HG02610 (cell line): Measurements from ENCODE around the gene ATP6V0B.
A peak's percentile ranks its signal among the peaks of the same experiment; 100 is the strongest.

Experiments used
- ATAC-seq: cut with Tn5 transposase; IDR thresholded peaks from one replicate; pipeline ENCODE4 v1.9.1; 2021; ENCODE audit warnings: mild to moderate bottlenecking, moderate library complexity; ENCODE audit not compliant: unreplicated experiment

The ATP6V0B gene

DNA sequence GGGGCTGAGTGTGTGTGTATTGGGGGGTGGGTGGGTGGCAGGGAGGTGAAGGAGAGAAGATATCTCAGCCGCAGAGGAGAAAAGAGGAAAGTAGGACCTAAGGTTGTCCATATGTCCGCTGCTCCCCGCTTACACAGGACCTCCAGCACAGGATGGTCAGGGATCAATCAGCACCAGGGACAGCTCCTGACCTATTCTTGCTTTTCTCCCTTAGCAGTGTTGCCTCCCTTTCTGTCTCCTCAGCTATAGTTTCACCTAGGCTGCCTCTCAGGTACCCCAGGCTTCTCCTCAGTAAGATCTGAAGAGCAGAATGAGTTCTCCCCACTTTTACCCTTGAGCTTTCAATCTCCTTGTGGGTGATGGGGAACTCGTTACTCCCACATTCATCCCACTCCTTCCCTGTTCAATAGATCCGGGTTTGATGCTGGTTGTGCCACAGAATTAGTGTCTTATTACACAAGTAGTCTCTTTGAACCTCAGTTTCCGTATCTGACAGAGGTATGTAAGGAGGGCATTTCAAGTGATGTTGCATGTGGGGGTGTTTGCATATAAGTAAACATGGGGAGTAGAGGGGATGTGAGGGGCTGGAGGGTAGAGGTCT lies 6.3 kb upstream of the ATP6V0B start:
- ATAC-seq = no peak

DNA sequence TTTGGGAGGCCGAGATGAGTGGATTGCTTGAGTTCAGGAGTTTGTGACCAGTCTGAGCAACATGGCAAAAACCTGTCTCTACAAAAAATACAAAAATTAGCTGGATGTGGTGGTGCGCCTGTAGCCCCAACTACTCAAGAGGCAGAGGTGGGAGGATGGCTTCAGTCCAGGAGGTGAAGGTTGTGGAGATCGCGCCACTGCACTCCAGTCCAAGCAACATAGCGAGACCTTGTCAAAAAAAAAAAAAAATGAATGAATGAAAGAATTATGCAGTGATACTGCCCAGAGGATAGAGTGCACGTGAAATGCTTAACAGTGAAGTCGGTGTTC lies 5.4 kb upstream of the ATP6V0B start:
- ATAC-seq = no peak

DNA sequence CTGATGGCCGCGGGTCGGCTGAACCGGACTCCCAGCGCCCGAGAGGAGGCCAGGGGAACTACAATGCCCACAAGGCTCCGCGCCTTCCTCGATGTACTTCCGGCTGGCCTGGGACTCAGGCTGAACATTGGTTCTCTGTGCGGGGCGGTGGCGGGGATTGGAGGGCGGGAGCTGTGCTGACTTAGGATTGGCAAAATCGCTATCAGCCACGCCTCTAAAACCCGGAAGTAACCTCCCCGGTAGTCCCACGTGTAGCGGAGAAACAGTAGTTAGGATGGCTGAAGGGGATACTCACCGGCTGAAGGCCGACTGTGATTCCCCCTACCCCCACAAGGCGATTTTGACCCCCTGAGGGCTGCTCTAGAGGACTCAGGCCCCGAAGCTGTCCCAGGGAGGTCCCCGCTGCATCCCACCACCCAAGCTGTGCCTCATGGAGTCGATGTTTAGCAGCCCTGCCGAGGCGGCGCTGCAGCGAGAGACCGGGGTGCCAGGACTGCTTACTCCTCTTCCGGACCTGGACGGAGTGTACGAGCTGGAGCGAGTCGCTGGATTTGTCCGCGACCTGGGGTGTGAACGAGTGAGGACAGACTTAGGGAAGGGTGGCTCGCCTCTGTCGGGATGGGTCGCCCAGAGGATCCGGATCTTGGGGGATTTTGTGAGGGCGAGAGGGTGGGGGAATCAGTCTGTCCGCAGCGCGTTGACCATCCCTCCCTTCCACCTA lies 4.9 kb upstream of the ATP6V0B start, which contains the start of gene DPH2:
Gene DPH2, plus strand, starts transcription at position 265 of the 721 bp plus-strand sequence. Its CDS starts 166 bp downstream, at position 431.
- ATAC-seq = peak; percentile 88

DNA sequence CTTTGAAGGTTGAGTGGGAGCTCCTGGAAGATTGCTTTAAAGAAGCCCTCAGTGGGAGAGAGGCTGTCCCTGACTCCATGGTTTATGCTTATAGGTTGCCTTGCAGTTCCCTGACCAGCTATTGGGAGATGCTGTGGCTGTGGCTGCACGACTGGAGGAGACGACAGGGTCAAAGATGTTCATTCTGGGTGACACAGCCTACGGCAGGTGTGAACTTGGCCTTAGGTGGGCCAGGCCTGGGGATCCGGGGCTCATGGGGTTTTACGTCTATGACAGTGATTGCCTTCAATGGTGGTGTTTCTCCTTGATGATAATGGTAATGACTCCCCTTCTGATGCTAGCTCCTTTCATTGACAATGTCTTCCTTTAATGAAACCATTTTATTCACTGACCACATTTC lies 4.3 kb upstream of the ATP6V0B start:
- ATAC-seq = no peak

DNA sequence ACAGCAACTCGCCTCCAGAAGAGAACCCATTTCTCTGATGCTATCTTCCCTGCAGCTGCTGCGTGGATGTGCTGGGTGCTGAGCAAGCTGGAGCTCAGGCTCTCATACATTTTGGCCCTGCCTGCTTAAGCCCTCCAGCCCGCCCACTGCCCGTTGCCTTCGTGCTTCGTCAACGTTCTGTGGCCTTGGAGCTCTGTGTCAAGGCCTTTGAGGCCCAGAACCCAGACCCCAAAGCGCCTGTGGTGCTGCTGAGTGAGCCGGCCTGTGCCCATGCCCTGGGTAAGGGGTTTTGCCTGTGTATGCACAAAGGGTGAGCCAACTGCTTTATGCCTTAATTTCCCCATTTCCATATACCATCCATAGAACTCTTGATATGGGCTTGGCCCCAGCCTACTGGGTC lies 3.8 kb upstream of the ATP6V0B start:
- no peak for ATAC-seq

DNA sequence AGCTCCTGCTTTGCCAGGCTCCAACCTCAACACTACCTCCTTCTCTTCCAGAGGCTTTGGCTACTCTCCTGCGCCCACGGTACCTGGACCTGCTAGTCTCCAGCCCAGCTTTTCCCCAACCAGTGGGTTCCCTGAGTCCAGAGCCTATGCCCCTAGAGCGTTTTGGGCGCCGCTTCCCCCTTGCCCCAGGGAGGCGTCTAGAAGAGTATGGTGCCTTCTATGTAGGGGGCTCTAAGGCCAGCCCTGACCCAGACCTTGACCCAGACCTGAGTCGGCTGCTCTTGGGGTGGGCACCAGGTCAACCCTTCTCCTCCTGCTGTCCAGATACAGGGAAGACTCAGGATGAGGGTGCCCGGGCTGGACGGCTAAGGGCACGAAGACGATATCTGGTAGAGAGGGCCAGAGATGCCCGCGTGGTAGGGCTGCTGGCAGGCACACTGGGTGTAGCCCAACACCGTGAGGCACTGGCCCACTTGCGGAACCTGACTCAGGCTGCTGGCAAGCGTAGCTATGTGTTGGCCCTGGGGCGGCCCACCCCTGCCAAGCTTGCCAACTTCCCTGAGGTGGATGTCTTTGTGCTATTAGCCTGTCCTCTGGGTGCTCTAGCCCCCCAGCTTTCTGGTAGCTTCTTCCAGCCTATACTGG lies 3.3 kb upstream of the ATP6V0B start:
- no peak for ATAC-seq

DNA sequence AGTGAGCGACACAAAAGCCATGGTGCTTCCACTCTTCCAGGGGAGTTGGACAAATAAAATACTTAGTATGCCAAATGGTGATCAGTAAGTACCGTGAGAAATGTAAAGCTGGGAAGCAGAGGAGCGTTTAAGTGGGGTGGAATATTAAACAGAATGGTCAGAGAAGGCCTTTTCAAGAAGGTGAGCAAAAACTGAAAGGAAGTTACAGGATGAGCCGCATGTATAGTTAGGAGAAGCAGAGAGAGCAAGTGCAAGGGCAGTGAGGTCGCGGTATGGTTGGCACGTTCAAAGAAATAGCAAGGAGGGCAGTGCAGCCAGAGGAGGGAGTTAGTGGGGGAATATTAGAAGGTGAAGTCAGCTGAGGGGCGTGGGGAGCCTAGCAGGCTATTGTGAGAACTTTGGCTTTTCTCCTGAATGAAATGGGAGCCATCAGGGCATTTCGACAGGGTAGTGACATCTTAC lies 748 bp upstream of the ATP6V0B start:
- ATAC-seq = no peak

DNA sequence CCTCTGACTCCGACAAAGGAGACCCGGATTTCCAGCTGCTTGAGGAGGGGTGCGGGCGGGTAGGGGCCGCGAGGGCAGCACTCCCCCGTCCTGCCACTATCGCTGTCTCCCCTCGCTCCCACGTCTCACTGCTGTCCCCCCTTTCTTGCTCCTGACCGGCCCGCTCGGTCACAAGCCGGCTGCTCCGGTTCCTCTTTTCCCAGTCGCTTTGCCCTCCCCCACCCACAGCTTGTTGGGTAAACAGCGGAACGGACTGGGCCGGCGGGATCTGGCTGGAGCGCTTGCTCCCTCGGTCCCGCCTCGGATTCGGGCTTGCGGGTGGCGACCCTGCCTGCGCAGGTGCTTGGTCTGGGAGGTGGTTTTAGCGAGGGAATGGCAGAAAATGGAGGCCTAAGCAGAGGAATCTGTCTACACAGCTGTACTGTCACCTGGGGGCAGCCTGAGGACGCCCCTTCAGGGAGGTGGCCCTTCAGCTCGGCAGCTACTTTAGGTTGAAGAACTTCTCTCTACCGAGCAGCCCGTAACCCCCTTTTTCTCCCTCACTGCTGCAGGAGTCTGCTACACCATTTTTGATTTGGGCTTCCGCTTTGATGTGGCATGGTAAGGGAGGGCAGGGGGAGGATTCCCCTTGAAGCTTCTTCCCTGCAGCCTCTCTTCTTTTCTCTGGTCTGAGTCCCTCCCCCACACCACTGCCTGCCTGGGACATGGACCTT lies 645 bp downstream of the ATP6V0B start:
- no peak for ATAC-seq

DNA sequence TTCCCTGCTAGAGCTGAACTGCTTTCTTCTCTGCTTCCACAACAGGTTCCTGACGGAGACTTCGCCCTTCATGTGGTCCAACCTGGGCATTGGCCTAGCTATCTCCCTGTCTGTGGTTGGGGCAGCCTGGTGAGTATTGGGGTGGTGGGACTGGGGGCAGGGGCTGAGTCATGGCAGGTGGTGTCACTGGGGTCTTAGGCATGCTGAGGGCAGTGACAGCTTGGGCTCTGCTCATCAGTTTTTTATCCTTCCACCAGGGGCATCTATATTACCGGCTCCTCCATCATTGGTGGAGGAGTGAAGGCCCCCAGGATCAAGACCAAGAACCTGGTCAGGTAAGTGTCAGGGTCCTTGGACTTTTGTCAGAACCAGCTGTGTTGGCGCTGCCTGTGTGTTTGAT lies 1.3 kb downstream of the ATP6V0B start:
- no peak for ATAC-seq

DNA sequence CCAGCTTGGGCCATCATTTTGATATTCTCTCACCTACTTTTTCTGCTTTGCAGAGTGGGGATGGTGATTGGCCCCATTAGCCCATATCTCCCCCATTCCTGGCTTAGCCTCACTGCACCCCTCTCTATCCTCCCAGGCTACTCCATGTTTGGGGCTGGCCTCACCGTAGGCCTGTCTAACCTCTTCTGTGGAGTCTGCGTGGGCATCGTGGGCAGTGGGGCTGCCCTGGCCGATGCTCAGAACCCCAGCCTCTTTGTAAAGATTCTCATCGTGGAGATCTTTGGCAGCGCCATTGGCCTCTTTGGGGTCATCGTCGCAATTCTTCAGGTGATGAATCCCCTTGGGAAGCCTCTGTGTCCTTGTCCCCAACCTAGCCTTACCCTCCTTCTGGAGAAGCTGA lies 2.1 kb downstream of the ATP6V0B start:
- no peak for ATAC-seq

DNA sequence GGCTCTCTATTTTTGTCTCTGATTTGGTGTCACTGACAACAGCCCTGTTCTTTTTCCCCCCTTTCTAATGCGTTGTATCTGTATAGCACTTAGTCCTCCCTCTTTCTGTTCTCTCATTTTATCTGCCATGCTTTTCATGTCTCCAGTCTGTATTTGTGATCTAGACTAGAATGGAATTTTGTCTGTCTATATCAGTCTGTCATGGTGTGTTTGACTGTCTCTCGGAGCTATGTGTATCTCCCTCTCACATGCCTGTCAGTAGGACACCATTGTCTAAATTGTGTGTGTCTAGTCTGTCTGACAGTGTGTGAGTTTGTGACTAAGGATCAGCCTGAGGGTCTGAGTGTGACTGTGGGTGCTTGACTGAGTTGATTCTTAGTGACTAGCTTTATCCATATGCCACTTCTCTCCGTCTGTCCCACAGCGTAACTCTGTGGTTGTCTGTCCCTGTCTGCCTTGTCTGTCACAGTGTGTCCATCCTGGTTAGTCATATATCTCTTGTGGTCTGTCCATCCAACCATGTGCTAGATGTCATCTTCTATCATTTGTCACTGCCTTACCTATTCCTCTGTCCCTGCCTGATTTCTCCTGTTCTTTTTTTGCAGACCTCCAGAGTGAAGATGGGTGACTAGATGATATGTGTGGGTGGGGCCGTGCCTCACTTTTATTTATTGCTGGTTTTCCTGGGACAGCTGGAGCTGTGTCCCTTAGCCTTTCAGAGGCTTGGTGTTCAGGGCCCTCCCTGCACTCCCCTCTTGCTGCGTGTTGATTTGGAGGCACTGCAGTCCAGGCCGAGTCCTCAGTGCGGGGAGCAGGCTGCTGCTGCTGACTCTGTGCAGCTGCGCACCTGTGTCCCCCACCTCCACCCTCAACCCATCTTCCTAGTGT lies 2.9 kb downstream of the ATP6V0B start:
- no peak for ATAC-seq

DNA sequence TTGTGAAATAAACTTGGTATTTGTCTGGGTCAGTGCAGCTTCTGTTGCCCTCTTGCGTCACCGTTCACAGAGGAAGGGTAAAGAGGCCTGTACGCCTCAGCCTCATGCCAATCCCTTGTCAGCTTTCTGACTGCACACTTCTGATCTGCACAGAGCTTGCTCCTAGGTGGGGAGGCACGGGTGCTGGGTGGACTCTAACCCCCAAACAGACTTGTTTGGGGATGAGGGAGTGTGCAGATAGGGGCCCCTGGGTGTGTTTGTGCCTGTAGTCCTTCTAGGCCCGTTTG lies 3.4 kb downstream of the ATP6V0B start:
- no peak for ATAC-seq

DNA sequence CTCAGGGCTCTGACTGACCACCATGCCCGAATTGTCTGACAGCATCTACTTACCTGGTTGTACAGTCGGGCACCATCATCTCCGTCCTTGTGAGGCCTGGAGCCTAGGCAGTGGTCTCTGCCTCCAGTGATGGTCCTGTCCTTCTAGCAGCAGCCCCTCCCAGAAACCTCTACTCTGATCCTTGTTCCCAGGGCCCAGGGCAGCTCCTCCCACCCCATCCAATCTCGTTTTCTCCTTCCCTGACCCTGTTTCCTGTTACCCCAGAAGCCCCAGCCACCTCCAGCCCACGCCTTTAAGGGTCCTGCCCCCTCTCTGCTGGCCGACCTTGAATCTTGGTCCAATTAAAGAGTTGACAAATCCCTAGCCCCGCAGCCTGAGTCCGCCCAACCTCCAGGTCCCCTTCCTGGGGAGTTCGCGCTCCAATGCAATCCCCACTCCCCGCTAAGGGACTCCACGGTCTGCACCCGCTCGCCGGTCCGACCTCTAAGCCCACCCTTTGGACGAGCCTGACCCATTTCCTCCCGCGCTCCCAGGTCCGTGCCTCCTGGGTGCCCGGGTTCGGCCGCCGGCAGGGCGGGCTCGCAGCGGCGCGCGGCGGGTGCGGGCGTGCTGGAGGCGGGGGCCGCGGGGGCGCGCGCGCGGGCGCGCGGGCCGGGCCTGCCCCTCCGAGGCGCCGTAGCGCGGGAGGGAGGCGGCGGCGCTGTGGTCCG lies 3.9 kb downstream of the ATP6V0B start, which contains the start of gene B4GALT2:
Gene B4GALT2, plus strand, starts transcription at position 660 of the 710 bp plus-strand sequence. CDS start 1,951 bp downstream, outside the sequence.
- ATAC-seq = no peak

DNA sequence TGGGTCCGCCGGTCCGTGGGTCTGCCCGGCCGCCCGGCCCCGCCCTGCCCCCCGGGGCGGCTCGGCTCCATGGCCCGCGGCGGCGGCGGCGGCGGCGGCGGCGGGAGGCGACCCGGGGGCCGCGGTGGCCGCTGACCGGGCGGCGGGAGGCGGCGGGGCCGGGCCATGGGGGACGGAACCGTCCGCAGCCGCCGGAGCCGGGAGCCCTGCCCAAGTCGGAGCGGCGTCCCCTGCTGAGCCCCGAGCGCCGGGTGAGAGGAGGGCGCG lies 4.4 kb downstream of the ATP6V0B start:
- no peak for ATAC-seq

DNA sequence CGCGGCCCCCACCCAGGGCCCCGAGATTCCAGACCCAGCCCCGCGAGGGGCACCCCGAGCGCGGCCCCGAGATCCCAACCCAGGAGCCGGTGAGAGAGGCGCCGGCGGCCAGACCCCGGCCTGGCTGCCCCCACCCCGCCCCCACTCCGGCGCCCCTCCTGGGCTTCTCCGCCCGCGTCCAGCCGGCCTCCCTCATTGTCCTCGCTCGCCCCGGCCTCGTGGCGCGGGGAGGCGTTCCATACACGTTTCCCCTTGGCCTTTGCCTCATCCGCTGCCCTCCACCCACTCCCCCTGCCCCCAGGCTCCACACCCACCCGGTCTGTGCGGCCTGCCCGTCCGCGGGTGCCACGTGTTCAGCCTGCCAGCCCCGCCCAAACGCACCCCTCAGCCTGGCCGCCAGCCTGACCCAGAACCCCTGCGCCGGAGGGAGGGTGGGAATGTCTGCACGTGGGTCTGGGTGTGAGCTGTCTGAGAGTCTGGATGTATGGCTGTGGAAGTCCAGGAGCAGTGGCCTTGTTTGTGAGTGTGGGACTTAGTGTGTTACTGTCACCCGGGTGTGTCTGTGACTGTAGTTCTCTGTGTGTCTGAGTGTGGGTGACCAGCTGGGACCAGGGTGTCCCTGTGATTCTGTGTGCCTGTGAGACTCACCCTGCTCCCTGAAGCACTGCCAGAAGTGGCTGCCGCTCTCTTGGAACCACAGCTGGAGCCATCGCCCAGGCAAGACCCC lies 4.9 kb downstream of the ATP6V0B start:
- ATAC-seq = no peak

DNA sequence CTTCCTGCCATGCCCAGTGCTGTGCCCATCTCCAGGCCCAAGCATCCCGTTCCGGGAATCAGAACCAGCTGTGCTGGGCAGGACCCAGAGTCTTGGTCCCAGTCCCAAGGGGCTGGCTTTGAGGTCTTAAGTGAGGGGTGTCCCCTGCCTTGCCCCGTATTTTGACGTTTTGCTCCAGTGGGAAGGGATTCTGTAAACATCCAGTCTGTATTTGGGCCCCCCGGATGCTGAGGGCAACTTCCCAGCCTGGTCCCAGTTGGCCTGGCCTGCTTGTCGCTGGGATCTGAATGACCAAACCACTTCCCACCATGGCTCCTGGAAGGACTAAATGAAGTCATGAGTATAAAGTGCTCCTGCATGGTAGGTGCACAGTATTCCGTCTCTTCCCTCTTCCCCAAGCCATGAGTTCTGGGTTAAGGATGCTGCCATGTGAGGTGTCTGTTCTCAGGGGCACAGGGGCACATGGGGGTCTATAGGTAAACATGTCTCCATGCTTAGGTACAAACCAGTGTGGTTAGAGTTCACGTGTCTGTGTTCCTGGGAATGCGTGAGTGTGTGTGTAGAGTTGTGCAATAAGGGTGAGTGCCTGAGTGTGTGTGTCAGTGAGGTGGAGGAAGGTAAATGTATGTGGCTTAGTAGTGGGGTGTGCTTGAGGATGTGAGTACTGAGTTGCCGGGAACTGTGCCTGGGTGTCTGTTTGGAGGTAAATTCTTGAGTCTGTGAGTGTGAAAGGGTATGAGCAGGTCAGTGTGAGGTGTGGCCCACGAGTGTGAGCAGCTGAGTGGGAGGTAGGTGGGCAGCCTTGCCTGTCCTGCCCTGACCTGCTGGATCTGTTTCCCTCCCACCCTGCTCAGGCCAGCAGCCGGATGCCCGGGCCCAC lies 5.7 kb downstream of the ATP6V0B start:
- no peak for ATAC-seq

DNA sequence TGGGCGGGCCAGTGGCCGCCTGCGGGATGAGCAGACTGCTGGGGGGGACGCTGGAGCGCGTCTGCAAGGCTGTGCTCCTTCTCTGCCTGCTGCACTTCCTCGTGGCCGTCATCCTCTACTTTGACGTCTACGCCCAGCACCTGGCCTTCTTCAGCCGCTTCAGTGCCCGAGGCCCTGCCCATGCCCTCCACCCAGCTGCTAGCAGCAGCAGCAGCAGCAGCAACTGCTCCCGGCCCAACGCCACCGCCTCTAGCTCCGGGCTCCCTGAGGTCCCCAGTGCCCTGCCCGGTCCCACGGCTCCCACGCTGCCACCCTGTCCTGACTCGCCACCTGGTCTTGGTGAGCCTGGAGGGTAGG lies 6.4 kb downstream of the ATP6V0B start:
- no peak for ATAC-seq

DNA sequence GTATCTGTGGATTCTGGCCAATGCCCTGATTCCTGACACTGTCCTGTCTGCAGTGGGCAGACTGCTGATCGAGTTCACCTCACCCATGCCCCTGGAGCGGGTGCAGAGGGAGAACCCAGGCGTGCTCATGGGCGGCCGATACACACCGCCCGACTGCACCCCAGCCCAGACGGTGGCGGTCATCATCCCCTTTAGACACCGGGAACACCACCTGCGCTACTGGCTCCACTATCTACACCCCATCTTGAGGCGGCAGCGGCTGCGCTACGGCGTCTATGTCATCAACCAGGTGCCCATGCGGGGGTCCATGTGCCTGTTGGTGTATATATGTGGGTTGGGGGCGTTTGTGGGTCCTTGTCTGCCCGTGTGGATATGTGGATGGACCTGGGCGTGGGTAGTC lies 6.9 kb downstream of the ATP6V0B start:
- no peak for ATAC-seq

DNA sequence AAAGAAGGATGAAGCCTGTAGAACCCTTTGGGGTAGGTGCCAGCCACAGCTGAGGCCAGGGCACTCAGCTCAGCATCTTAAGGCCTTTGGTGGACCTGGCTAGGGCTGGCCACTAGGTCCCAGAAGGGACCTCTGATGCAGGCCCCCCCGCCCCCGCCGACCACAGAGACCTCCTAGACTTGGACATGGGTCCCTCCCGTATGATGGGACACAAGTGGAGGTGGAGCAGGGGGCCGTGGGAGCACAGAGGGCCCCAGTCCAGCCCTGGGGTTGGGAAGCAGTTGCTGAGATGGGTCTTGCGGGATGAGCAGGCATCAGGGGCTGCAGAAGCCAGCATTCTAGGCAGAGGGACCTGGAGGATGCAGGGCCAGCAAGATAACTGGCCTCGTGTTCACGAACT lies 7.5 kb downstream of the ATP6V0B start:
- ATAC-seq = no peak
